SW480 (cell line): ENCODE measurements around the gene PDGFB.

Experiments
- DNase-seq: peaks from one replicate; pipeline ENCODE4 v3.0.0-alpha.2; 2016; ENCODE audit warnings: low spot score

The PDGFB gene

DNA sequence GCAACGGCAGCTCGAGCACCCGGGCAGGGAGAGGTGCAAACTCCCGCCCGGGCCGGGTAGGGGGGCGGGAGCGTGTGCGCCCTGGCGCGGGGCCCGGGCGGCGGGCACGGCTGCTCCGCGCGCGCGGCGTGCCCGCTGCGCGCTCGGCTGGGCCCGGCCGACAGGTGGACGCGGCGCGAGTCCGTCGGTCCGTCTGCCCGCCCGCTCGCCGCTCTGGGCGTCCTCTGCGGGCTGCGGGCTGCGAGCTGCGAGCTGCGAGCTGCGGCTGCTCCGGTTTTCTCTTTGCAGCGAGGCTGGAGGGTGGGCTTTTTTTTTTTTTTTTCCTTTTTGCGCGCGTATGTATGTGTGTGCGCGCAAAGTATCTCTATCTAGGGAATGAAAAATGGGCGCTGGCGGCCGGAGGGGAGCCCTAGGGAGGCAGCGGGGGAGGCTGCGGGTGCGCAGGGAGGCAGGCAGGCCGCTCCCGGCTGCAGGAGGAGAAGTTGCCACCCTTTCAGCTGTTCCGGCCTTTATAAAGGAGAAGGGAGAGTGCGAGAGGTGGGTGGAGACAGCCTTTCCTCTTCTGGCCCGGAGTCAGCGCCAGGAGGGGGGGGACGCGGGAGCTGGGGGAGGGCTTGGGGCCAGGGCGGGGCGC is at the start of gene PDGFB:
Gene PDGFB (minus strand): TSS at position 487 of the 634 bp plus-strand sequence. CDS start 1,019 bp downstream, outside the sequence.
- DNase-seq = peak; percentile 78

DNA sequence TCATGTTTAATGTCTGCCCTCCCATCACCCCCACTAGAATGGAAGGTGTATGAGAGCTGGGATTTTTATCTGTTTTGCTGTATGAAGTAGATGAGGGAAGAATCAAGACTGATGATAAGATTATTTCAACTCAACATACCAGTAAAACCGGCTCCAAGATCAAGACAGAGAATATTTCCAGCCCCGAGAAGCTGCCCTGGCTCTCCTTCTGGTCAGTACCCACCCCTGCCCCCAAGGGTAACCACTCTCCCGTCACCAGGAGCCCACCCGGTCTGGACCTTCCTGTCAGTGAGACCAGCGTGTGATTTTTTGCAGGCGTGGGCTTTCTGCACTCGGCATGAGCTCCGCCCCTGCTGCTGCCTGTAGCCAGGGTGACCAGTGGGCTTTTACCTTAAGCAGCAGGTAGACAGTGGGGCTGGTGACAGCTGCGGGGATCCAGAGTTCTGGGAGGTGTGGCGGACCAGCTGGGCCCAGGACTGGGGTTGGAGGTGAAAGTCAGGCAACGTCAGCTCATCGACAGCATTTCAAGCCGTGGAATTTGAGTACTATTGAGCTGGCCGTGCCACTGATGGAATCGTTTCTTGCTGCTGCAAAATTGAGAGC is 49.1 kb upstream of the PDGFB start:
- DNase-seq = no peak

DNA sequence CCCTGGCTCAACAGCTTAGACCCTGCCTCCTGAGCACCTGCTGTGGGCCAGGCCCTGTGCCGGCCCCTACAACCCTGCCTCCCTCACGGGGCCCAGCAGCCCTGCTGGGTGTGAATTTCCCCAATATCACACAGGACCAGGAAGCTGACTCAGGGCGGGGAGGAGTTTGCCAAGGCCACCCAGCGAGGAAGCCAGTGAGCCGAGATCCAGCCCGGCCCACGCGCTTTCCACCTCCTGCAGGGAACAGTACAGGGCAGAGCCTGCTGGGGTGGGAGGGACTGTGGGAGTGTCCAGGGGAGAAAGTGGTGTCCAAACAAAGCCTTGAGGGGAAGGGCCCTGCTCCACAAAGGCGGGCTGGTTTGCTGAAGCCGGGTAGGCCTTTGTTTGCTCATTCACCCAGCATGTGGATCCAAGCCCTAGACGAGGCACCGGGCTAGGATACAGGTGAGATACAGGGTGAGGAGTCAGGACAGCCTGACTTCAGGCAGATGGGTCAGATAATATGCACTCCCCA is 47.8 kb upstream of the PDGFB start:
- peak; percentile 97 for DNase-seq

GRCh38 chr22:39292031-39292462 is 47.3 kb upstream of the PDGFB start:
- DNase-seq = peak; percentile 89

DNA sequence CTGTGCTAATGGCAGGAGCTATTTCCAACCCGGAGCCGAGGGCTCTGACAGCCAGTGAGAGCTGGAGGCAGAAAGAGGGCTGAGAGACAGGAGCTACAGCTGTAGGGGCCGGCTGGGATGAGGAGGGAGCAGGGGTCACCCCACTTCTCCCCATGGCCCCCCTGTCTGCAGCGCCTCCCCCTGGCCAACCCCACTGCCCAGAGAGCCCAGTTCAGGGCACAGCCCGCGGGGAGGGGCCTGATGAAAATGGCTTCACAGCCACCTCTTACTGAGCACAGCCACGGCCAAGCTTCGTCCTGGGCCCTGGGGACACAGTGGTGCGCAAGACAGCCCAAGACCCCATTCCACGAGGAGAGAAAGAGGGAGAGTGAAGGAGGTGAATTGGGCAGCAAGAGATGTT is 46.7 kb upstream of the PDGFB start:
- no peak for DNase-seq

DNA sequence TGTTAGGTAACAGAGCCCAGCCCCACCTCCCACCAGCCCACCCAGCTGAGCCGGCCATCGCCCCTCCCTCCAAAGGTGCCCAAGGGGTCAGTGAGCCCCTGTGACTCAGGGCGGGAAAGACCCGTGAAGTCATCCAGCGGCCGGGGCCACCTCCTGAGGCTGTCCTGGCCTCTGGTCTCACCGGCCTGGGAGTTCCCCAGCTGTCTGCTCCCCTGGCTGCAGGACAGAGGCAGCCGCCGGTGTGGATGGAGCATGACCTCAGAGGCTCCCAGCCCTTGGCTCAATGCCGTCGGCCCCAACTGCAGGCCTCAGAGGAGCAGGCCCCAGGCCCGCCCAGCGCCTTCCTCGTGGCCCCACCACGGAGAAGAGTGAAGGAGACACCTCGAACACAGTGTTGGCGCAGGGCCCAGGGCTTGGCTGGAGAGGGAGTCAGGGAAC is 46.0 kb upstream of the PDGFB start:
- DNase-seq = peak; percentile 52

GRCh38 chr22:39289975-39290720 is 45.4 kb upstream of the PDGFB start:
- peak; percentile 52 for DNase-seq

DNA sequence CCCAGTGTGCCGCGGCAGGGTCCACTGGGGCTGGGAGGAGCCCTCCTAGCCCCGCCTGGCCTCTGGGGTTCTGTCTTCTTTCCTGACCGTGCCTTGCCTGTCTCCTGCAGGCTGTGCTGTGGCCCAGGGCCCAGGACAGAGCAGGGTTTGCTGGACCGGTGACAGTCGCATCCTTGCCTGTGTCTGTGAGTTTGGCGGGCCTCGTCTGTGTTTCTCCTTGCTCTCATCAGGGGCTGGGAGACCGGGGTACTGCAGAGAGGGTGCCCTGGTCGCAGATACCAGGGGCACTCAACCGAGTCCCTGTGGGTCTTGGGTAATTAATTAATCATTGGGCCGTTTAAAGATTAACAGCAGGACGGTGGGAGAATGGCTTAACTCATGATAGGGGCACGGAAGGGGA is 44.8 kb upstream of the PDGFB start:
- no peak for DNase-seq

DNA sequence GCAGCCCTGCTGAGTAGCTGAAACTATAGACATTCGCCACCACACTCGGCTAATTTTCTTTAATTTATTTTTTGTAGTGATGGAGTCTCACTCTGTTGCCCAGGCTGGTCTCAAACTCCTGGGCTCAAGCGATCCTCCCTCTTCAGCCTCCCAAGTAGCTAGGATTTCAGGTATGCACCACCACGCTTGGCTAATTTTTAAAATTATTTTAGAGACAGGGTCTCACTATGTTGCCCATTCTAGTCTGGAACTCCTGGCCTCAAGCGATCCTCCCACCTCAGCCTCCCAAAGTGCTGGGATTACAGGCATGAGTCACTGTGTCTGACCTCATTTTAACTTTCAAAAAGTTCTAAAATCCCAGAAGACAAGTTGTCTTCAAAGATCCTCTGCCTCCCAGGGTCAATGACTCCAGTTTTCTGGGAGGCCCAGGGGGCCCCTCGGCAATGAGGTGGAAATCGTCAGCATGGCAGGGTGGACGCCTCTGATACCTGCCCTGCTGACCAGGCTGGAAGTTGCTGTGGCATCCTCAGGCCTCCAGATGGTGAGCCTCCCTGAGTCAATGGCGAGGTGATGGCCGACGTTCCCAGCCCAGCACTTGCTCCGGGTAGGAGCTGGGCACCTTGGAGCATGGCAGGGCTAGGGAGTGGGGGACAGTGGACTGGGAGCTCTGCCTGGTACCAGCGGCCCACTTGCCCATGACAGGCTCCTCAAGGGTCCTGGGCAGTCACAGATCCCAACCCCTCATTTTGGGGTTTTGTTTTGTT is 43.5 kb upstream of the PDGFB start:
- DNase-seq = no peak

- peak; percentile 18 for DNase-seq
Measured at GRCh38 chr22:39287076-39287725, 42.4 kb upstream of the PDGFB start.

DNA sequence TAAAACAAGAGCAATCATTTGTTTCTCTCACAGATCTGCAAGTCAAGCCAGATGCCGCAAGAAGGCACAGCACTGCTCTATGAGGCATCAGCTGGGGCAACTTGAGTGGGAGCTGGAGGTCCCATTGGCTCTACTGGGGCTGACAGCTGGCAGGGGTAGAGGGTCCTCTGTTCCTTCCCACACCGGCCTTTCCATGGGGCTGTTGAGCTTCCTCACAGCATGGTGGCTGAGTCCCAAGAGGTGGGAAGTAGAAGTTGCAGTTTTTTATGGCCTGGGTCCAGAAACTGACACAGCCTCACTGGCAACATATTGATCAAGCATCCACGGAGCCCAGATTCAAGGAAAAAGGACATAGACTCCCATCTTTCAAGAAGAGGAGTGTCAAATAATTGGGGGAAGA is 40.2 kb upstream of the PDGFB start:
- DNase-seq = no peak

DNA sequence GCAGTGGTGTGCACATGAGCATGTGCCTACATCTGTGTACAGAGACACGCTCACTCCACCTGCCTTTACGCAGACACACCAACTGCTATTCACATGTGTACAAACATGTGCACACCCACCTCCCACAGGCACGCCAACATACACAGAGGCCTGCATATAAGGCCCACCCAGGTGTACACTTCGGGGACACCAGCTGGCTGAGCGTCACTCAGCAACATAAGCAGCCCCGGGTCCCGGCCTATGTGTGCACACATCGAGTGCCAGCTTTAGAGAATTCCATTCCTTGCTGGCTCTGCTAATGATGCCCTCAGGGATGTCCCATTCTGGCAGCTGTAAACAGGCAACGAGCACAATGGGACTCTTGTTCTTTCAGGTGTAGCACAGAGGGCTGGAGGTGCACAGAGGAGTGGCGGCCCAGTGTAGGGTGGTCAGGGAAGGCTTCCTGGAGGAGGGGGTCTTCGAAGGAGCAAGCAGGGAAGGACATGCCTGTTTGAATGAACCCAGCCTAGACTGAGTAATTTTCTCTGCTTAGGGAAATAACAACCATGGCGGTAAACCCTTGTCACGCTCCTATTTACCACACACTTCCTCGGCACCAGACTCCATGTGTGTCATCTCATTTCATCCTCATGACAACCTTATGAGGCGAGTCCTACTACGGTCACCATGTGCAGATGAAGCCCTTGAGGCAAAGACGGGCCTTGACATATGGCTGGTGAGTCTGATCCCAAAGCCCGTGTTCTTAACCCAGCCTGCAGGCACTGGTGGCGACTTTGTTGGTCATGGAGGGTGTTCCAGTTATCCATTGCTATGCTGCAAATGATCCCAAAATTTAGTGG is 39.6 kb upstream of the PDGFB start:
- DNase-seq = peak; percentile 56

- peak; percentile 74 for DNase-seq
Measured at GRCh38 chr22:39283322-39284141, 38.8 kb upstream of the PDGFB start.

- DNase-seq = peak; percentile 23
Measured at GRCh38 chr22:39282645-39283321, 38.0 kb upstream of the PDGFB start.

DNA sequence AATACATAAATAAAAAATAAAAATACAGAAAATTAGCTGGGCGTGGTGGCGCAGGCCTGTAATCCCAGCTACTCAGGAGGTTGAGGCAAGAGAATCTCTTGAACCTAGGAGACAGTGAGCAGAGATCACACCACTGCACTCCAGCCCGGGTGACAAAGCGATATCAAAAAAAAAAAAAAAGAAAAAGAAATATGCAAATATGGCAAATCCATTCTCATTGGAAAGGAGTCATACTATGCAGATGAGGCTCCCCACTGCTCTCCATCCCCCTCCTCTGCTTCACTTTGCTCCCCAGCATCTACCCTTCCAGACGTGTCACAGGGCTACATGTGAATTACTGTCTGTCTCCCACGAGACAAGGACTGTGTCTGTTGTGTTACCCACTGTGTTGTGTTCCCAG is 36.3 kb upstream of the PDGFB start:
- DNase-seq = no peak

DNA sequence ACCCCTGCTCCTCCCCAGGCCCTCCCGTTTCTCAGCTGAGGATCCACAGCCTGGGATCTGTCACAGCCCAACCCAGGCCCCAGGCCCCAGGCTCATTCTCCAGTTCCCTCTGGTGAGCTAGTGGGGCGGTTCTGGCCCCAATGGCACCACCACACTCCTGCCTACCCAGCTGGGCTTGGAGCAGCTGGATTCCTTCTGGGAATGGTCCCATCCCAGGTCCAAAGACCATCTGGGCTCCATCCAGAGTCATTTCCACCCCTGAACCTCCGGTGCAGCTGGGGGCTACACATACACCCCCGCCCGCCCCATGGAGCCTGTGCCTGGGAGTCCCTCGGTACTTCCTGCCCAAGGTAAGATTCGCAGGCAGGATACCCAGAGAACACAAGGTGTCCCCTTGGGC is 35.5 kb upstream of the PDGFB start:
- DNase-seq = no peak

GRCh38 chr22:39279170-39279850 is 34.5 kb upstream of the PDGFB start:
- DNase-seq = no peak

DNA sequence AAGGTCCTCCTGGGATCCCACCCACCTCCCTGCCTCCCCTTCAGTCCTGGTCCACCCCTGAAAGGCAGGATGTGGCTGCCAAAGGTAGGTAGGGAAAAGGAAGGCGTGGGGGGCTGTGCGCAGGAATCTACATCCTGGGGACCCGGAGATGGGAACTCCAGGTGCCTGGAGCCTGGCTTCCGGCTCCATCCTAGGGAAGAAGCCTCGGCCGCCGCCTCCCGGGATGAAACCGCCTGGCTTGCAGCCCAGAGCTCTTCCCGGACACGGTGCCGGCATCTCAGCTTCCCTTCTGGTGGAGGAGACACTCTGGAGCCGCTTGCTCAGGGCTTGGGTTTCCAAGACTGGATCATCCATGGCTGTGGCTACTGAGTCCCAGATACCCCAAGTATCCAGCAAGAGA is 33.3 kb upstream of the PDGFB start:
- no peak for DNase-seq

GRCh38 chr22:39277142-39277607 is 32.4 kb upstream of the PDGFB start:
- no peak for DNase-seq
